A549 treated with AZD2906 at 1 μM for 4 hours (cell line): Measurements from ENCODE around the gene ATP11A. TPM values are rescaled to one million over a fixed set of nuclear protein-coding genes. Genes with fewer than 3 reads are reported as not detected.

ENCODE experiments used
- total RNA-seq: library from RNA; stranded (reverse); fragments of 200-300 nt; extraction: Qiagen RNA extraction; gene quantifications from 5 replicates; pipeline ENCODE4 v1.2.3, GENCODE V29; 2022

The ATP11A gene
- 7.3 to 11.0 TPM (median 8.8 TPM) in 5 replicates for total RNA-seq

DNA sequence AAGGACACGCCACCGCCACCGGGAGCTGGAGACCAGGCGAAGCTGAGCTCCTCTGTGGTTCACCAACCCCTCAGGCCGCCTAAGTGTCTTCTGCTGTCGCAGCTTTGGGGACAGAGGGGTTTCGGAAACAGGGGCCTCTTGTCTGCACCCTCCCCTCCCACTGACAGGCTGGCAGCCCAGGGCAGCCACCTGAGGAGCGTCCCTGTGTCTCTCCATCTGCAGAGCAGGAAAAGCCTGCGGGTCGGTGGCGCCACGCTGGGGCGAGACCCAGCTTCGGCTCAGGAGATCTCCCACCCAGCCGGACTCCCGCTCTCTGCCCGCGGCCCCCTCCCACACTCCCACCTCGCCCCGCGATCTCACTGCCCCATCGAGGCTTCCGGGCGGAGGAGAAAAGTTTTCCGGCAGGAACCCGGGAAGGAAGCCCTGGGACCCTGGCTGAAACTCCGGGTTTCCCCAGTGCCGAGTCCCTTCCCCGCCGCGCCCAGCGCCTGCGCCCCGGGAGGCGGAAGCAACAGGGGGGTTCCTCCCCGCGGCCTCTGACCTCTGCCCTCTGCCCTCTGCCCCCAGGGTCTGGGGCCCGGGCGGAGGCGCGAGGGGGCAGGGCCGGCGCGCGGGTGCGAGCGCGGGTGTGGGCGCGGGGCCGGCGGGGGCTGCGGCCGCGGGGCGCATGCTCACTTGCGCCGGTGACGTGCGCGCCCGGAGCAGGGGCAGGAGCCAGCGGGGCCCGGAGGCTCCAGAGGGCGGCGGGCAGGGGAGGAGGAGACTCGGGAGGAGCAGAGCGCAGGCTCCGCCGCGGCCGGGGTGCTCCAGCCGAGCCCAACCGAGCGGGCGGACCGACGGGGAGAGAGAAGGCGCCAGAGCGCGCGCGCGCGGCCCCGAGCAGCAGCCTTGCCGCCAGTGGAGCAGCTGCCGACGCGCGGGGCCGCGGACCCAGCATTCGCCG is at the start of gene ATP11A:
TSS of gene ATP11A (plus strand) at position 736 of the 943 bp plus-strand sequence. CDS start 379 bp downstream, outside the sequence.

Other genes starting within 250 kb of the ATP11A start
- 15.6 to 17.5 TPM (median 16.2 TPM) in 5 replicates for gene TUBGCP3, start 101.9 kb upstream of the ATP11A start, total RNA-seq